ENCODE measurements around the gene ADAP2. TPM values are rescaled to one million over a fixed set of nuclear protein-coding genes. Genes with fewer than 3 reads are reported as not detected.

Gene ADAP2
- total and polyA plus RNA-seq, 10 of the 15 experiments (the other 5 are each of a cell fraction or from before 2014, with no cell fraction given): 0.15 to 13.6 (median 6.8) TPM

GRCh38 chr17:30969989-30970830, 48.5 kb downstream of the ADAP2 start:
- Histone ChIP-seq H3K4me3 (peak overlapping the region; percentile 87), H3K9me3 (replicated peaks; ENCODE audit: control insufficient read depth, insufficient read depth, low read length) (no peaks in the 10 kb centered on the region), H3K79me2 (ENCODE audit: control insufficient read depth, insufficient read depth, low read length) (peaks cover 26% of the 10 kb centered on the region), H3K4me2 (ENCODE audit: control insufficient read depth, insufficient read depth) (peak overlapping the region; percentile 92), H2AFZ (ENCODE audit: control insufficient read depth, low read depth, low read length) (peak overlapping the region; percentile 88), H3K27ac (ENCODE audit: control insufficient read depth, insufficient read depth) (peak overlapping the region; percentile 97), H3K9ac (ENCODE audit: control insufficient read depth, insufficient read depth, low read length) (peak overlapping the region; percentile 97), H3K27me3 (replicated peaks in 1 of 2; ENCODE audit: control insufficient read depth in 2 of 2, insufficient read depth in 2 of 2, low read length in 1 of 2) (no peaks in the 10 kb centered on the region), H4K20me1 (ENCODE audit: control insufficient read depth, insufficient read depth) (no peaks in the 10 kb centered on the region), H3K4me1 (ENCODE audit: control insufficient read depth, insufficient read depth, low read length) (peaks cover 15% of the 10 kb centered on the region), H3K36me3 (ENCODE audit: control insufficient read depth in 2 of 2, insufficient read depth in 2 of 2, low read length in 1 of 2) (peaks cover 0 to under 1% of the 10 kb centered on the region in 2 experiments; a peak in 1 of 4 replicates)
- intact Hi-C loops (cut with micrococcal nuclease; ENCODE audit: unreplicated experiment): loop anchor here (1.0 to 5.0 kb wide), 2 partner anchors 64 to 148 kb away; partner anchors contain the start of genes CRLF3 and TEFM
- FAIRE-seq (no peak), ATAC-seq (peak; percentile 14), DNase-seq (ENCODE audit: low read depth, low spot score) (no peak)
- 29% methylated on average over 31 of the region's 31 CpGs for WGBS (ENCODE audit: insufficient coverage, insufficient replicate concordance, low lambda C conversion rate, missing lambda C conversion rate)
- ChIA-PET RAD21 (ENCODE audit: unreplicated experiment) (interaction anchor here (0.8 to 2.4 kb wide), 8 partner anchors 9 to 78 kb away, joined by 3 to 8 read pairs (median 5); partner anchors contain the start of gene TEFM), CTCF (interaction anchor here (0.7 to 1.8 kb wide), 4 partner anchors 39 to 181 kb away, joined by 3 to 4 read pairs (median 3); no protein-coding TSS in a partner anchor), POLR2A (interaction anchor here (0.6 to 2.0 kb wide), 7 partner anchors 9 to 938 kb away, joined by 3 to 6 read pairs (median 4); no protein-coding TSS in a partner anchor), SMC1A (ENCODE audit: uncharacterized antibody, unreplicated experiment) (interaction anchor here (0.7 to 2.7 kb wide), 7 partner anchors 10 to 349 kb away, joined by 3 to 11 read pairs (median 3); no protein-coding TSS in a partner anchor)
- TF ChIP-seq BHLHE40 (IDR thresholded peaks at IDR 0.05; ENCODE audit: borderline replicate concordance in 1 of 2, low read depth in 2 of 2, low read length in 1 of 2) (no peak), RELB (IDR thresholded peaks at IDR 0.05; ENCODE audit: low read depth) (0 out of 2 replicates have a peak, but pooled peaks have one; percentile 38), NFIC (IDR thresholded peaks at IDR 0.05; ENCODE audit: low read depth, low read length) (no peak), IRF4 (IDR thresholded peaks at IDR 0.05; ENCODE audit: low read depth, low read length) (no peak), SUZ12 (IDR thresholded peaks at IDR 0.05; ENCODE audit: unreplicated experiment) (no peak), RAD51 (IDR thresholded peaks at IDR 0.05) (no peak), ZNF384 (IDR thresholded peaks at IDR 0.05; ENCODE audit: borderline replicate concordance, low read depth, low read length) (peak; percentile 54; the same call in 1 of the 2 replicates), RAD21 (IDR thresholded peaks at IDR 0.05; ENCODE audit: insufficient read depth, low read depth, low read length) (0 out of 2 replicates have a peak, but pooled peaks have one; percentile 0), FOXM1 (IDR thresholded peaks at IDR 0.05; ENCODE audit: low read depth, low read length) (no peak), CREM (IDR thresholded peaks at IDR 0.05; ENCODE audit: low read depth) (peak; percentile 8; the same call in 1 of the 2 replicates), CBX3 (IDR thresholded peaks at IDR 0.05; ENCODE audit: borderline replicate concordance, low read depth) (no peak), NKRF (conservative IDR thresholded peaks at IDR 0.05) (no peak), IRF5 (IDR thresholded peaks at IDR 0.05; ENCODE audit: borderline replicate concordance) (no peak), ZNF217 (IDR thresholded peaks at IDR 0.05) (no peak)
- in situ Hi-C loops (cut with MboI): no loop called here
- BruUV-seq (replicated peaks): TSS peak; percentile 95

All from GM12878 (cell line).